CD4-positive, alpha-beta T cell treated with Interleukin-2 at 100 ng/mL for 4 hours (primary cell): Measurements from ENCODE around the gene TSPAN9.

Source experiments
- DNase-seq: peaks from one replicate; pipeline ENCODE4 v3.0.0-alpha.2; 2020; ENCODE audit warnings: low spot score

TSPAN9 gene

DNA sequence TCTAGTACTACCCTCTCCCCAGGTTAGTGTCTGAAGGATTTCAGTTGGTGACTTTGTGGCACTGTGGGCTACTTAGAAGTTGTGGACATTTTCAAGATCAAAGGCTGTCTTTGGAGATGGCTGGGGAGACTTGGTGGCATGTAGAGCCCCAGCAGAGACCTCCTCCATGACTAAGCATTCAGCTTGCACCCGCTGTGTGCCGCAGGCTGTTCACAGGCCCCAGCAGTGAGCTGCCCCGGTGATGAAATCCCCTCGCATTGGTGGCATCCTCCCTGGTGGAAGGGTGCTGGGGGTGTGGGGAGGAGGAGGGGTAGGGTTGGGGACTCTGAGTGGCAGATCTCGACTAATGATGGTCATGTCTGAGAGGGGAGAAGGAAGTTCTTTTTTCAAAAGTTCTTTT is 173.9 kb downstream of the TSPAN9 start:
- DNase-seq, result no peak

DNA sequence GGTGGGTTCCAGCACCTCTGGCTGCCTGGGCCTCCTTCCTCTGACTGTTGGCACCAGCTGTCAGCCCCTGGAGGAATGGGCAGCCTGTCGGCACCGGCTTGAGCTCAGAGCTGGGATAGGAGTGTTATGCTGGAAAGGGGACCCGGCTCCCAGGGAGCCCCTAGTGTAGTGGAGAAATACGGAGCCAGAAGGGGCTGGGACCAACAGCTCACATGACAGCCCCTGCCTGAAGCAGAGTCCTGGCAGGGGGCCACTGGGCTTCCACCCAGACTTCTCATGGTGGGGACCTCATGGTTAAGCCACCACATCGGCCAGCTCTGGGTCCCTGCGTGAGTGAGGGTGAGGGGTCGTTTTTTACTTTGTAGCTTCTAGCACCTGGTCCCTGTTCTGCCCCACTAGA is 174.5 kb downstream of the TSPAN9 start:
- no peak for DNase-seq

DNA sequence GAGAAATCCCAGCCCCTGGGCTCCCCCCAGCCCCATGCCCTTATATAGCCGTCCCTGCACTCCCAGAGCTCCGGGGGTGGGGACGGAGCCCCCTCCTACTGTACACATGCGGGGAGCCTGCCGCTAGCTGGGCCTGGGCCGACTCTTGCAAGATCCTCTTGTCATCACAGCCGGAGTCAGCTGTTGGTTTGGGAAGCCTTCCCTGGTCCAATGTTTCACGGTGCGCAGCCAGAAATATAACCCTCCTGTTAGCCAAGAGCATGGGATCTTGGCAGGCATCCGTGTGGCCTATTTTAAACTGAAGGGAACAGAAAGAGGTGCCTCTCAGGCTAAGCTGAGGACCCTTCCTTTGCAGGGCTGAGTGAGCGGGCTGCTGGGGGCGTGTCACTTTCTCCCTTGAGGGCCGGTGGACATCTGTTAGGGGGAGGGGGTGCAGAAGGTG is 175.3 kb downstream of the TSPAN9 start:
- no peak for DNase-seq

DNA sequence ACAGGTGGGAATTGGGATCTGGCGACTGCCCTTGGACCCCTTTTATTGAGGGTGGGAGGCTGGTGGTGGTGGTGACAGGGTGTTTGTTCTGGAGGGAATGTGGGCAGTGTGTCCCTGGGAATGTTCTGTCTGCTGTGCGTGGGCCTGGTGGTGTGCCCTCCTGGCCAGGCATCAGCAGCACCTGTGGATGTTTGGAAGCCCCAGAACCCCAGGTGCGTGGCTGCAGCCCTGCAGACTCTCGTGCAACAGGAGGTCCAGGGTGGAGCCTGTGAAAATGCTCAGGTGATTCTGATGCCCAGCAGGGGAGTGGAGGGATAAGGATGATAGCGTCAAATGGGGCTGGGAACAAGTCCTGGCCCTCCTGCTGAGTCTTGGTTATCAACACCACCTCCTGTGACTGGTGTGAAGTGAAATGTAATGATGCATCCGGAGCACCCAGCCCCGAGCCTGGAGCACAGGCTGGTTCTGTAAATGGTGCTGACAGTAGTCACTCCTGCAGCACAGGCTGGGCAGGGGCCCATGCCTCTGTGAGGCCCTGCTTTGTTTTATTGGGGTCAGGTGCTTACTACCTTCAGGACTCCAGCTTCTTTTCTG is 176.6 kb downstream of the TSPAN9 start:
- DNase-seq, result no peak

DNA sequence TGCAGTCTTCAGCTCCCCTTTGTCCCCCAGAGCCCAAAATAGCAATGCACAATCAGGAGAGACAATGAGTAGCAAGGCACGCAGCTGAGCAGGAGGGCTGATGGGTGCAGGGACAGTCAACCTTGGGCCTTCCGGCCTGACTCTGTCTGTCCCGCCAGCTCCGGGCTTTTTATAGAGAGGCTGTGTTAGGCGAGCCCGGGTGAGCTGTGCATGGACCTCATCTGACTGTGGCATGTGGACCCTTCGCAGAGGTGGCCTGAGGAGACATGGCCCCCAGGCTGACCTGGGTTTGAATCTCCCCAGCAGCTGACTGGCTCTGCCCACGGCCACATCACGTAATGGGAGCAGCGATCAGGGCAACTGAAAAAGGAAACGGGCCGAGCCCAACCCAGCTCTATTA is 177.9 kb downstream of the TSPAN9 start:
- DNase-seq, result no peak

DNA sequence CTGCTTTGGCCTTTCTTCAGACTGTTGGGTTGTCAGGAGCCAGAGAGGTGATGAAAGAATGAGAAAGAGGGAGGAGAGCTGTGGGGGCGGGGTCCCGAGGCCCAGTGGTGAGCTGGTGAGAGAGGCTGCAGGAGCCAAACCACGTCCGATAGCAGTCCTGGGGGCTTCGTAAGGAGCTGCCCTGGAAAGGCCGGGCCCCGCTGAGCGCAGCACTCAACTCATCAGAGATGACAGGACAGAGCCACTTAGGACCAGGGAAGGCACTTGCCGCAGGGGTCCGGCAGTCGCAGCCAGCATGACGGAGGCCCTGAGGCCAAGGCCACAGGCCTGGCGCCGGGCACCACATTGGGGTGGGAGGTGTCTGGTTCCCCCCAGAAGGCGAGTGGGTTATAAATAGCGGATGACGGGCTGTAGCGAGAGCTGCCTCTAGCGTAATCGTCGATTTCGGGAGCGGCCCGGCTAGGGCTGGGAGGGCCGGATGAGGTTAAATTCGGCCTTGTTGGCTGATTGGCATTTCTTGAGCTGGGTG is 179.0 kb downstream of the TSPAN9 start:
- no peak for DNase-seq

DNA sequence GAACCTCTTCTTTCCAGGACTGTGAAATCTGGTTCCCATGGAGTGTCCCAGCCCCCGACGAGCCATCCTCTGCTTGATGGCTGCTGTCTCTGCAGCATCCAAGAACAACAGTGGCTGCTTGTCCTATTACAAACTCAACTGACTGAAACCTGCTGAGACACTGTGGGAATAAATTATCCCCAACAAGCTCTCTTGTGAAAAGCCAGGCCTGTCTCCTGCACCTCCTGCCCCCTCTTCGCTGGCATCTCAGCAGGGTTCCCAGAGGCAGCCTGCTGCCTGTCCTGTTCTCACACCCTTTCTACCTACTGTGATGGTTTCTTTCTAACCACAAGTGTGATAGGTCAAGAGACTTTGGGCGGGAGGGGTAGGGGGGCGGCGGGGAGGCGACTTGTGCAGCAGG is 180.2 kb downstream of the TSPAN9 start:
- no peak for DNase-seq

DNA sequence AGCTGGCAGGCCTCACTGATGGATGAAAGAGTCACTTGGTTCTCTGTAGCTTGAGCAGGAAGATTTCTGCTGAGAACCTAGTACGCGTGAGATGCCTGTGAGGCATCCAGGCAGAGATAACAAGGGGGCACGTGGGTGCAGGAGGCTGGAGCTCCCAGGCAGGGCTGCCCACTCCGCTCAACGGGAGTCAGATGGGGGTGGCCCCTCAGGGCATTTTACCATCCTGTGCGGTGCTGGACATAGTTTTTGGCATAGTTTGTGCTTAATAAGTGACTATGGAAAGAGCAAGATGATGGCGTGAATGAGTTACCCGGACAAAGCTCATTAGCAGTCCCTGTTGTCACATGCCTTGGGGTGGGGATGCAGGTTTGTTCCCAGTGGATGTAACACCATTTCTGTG is 182.8 kb downstream of the TSPAN9 start:
- no peak for DNase-seq

DNA sequence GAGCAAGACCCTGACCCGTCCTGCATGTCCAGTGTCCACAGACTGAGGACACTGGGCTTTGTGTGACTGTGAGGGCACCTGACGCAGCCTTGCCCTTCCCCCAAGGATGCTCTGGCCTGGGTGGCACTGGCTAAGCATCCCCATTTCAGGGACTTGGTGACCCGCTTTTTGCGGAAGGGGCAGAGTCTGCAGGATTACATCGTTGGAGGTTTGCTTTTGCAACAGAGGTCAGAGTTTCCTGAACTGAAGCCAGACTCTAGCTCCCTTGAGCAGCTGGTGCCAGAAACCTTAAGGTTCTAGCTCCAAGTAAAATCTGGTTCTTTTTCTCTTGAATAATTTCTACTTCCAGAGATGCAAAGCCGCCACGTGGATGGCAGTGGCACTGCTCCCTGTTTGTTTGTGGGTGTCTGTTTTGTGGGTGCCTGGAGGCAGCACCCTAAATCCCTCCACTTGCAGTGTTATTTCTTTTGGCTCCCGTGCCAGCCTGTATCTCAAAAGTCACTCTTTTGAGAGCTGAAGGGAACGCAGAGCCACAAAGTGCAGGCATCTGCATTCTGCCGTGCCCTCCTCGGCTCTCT is 184.7 kb downstream of the TSPAN9 start:
- no peak for DNase-seq

DNA sequence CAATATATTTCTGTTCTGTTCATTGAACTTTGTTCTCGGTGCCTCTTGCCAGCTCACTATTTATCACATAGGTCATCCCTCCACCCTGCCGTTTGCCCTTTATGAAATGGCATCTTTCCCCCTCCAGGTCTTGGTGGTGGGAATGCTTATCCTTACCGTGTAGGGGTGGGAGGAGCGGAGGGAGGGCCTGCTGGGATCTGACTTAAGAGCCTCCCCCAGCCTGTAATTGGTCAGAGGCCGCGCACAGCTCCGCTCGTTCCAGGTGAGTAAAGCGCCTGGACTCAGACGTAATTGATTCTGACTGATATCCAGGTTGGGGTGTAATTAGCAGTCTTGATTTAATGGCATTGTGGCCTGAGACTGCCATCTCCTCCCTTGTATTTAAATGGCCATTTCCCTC is 185.3 kb downstream of the TSPAN9 start:
- DNase-seq, result no peak

DNA sequence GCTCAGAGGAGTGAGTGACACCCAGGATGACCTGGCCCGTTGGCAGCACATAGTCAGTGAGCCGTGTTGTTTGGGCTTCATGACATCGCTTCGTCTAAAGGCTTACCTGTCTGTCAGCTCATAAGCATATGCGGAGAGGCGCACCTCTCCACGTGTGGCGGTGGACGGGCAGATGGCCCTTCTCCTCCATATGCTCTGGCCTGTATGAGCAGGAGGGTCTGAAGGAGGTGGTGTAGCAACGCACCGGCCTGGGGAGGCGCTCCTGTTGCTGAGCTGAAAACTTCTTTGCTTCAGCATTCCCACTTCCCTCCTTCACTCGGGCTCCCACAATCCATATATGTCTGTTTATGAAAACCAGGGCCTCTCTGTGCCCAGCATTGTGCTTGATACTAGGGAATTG is 186.1 kb downstream of the TSPAN9 start:
- DNase-seq, result no peak

DNA sequence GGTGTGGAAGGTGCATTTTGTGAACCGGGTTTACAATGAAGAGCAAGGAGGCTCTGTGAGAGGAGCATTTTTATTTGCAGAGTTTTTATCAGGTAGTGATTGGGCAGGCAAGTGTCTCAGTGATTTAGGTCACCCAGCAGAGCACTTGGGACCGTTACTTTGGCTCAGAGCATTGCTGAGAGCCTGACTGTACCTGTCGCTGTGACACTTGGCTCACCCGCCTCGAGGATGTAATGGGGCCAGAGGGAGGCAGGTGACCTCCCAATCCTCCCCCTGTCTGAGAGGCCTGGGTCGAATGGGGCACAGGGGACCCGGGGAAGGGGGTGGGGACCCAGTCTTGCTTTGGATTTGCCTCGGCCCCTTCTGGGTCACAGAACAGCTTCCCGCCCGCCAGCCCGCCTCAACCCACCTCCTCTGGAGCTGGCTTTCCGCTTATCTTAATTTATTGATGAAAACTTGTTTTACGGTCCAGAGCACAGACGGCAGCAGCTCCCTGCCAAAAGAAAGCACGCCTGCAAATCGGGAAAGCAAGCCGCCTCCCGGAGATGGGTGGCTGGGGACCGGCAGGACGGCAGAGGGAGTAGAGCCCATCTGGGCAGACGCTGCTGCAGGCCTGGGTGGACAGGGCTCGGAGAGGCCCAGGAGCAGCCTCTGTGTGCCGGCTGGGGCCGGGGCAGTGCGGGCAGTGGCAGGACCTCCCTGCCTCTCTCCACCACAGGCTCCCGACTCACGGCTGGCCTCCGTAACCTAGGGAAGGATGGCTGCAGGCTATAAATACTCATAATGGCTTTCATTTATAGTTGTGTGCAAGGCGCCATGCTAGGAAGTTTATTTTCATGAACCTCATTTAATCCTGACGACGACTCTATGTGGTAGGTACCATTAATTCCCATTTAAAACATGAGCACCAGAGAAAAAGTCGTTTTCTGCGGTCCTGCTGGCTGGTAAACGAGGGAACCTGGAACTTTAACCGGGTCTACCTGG is 187.1 kb downstream of the TSPAN9 start:
- no peak for DNase-seq

DNA sequence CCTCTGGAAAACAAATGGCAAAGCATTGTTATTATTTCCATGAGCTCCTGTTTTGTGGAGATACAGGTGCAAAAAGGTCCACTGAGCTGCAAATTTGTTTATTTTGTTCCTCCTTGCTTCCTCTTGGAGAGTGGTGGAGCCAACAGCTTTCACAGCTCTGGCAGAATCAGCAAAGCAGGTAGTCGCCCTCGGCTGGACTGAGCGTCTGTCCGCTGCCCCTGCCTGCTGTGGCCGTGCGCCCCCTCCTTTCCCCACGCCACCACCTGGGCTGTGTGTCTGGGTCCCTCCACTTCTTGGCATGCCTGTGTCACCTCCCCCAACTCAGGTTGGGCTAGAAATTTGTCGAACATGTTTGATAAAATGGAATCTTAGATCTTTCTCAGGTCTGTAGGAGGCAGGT is 188.2 kb downstream of the TSPAN9 start:
- no peak for DNase-seq

DNA sequence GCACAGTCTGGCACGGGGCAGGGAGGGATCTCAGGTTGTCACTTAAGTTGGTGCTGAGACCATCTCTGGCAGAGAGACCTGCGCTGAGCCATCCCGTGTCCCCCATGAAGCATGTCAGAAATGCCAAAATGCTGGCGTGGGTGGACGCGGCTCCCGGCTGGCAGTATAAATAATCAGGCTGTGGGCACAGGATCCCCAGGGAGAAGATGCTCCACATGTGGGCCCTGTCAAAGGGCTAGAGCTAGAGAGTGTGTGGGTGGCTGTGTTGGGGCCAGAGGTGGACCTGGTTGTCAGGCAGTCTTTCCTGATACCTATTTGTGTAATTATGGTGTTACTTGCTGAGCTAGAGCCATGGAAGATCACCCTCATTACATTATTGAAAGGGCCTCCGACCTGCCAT is 189.5 kb downstream of the TSPAN9 start:
- DNase-seq, result no peak

DNA sequence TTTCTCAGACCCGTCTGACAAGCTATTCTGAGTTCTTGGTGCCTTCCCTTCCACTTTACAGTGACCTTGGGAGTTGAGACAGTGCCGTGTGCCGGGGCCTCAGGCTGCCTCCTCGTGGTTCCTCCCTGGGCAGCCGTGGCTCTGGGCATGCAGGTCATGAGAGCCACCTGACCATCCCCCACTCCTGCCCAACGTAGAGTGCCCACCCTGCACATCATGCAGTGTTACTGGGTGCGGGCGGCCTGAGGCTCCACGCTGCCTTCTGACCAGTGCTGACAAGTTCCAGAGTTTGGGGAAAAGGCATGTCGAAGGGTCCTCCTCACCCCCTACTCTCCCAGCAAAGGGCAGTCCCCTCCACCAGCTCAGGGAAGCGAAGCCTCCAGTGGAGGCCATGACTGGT is 190.5 kb downstream of the TSPAN9 start:
- no peak for DNase-seq

DNA sequence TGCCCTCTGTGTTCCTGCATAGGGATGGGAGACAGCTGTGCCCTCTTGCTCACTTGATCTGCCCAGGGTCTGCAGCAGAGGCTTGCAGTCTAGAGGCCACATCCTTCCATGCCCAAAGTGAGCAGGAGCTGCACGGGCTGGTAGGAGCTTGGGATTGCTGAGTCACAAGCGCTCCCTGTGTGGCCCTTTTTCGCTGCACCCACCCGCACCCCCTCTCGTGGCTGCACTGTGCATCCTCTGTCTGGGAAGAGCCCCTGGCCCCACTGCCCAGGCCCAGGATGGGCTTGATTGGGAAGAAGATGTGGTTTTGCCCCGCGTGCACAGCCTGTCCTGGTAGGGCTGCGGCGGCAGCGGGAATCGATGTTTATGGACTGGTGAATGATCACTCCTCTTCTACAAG is 192.4 kb downstream of the TSPAN9 start:
- DNase-seq, result no peak

DNA sequence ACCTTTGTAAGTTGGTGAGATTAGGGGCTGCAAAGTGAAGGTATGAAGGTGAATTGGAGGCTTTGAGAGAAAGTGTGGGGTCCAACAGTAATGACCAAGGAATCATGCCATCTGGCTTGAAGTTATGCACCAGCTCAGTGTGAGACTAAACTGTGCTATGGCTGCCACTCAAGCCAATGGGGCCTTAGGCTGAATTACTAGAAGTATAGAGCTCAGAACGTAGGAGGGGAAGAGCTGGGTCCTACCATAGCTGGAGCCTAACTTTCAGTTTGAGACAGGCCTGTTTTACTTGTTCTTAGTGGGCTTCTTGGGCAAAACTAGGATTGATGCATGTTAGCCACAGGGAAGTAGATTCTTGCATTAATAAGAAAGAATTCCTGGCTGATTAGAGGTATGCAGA is 194.0 kb downstream of the TSPAN9 start:
- no peak for DNase-seq

DNA sequence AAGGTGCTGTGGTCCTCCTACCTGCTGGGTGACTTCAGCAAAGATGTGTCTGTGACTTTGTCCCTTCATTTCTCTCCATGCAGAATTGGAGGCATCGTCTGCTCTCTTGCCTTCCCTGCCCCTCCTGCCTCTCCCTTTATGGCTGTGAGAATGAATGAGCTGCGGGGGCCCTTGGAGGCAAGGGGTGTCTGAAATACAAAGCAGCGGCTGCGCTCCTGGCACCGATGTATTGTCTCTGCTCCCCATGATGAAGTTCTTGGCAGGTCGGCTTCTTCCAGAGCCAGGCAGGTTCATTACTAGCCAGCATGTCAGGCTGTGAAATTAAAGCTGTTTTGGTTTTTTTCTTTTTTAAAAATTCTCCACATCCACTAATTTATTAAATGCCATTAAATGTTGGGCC is 194.5 kb downstream of the TSPAN9 start:
- DNase-seq, result no peak

DNA sequence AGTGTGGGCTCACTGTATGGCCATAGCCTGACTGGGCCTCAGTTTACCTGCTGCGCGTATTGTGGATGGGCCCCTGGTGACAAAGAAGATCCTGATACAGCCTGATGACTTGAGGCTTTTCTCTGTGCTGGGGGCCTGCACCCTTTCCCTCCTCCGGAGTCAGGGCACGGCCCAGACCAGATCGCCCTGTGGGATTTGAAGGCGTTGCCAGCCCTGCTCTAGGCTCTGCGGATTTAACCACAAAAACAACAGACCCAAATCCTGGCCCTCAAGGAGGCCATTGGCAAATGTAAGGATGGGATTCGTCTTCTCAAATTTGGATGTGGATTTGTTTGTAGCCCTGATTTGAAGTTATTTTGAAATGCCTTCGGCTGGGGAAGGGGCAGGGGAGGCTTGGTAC is 195.8 kb downstream of the TSPAN9 start:
- DNase-seq, result no peak

DNA sequence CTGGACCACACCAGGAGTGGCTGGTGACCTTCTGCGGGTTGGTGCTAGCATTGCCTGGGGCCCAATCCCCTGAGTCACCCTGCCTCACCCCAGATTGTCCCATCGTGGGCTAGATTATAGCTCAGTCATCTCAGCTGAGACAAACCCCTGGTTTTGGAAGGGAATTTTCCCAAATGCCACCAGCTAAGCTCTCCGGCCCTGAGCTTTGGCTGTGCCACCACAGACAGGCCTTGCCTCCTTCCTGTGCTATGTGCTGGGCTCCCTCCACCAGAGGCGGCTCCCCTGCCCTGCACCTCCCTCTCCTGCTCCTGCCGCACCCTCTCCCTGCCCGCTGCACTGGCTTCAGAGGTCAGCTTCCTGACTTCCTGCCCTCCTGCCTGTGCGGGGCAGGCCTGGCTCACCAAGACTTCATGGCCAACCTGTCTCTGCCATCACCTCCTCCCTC is 196.3 kb downstream of the TSPAN9 start:
- no peak for DNase-seq

DNA sequence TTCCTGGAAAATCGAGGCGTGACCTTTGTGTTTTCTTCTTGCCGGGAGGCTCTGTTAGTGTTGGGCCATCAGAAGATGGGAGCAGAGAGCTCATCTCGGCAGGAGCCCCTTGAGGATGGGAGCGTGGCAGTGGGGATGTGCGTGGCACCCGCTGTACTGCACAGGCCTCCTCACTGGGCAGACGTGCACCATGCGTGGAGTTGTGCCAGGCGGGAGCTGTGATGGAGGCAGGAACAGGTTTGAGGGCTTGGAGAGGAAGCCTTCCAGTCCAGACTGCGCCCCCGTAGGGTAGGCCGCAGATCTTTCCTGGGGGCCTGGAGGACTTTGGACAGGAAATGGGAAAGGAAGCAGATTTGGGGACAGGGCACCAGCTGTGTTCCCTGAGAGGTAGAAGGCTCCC is 197.5 kb downstream of the TSPAN9 start:
- no peak for DNase-seq

DNA sequence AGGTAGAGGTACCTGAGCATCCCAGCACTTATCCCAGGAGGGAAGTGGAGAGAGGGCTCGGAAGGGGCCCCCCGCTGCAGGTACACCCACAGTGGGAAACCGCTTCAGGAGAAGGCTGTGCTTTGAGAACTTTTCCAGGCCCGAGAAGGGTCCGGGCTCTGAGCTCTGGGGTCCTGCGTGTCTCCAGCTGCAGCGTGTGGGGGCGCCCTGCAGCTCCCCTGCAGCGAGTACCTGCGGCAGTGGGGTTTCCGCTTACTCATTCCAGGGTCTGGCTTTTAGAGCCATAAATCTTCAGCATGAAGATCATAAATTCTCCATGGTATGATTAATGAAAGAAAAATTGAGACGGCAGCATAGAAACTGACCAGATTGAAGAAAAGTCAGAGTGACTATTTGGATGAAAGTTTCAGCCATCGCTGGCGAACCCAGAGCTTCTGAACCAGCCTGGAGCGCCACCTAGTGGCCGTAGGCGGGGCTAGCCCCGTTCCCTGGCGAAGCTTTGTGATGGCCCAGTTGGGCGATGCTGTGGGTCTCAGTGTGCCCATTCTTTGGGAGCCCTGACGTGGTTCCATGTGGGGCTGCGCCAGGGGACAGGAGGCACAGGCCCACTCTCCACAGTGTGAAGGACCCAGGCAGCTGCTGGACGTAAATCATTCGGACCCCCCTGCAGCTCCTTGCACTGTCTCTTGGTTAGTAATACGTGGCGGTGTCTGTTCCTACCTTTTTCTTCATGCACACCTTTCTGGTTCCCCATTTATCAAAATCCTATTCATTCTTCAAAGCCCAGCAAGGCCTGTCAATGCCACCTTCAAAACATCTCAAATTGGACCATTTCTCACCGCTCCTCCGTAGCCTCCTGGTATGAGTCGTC is 198.2 kb downstream of the TSPAN9 start:
- peak; percentile 55 for DNase-seq
